ENCODE data around the gene DCXR. TPM values are rescaled to one million over a fixed set of nuclear protein-coding genes. Genes with fewer than 3 reads are reported as not detected.

Gene DCXR
- total and polyA plus RNA-seq, 2 of the 13 experiments (the other 11 are each of a cell fraction or from before 2014, with no cell fraction given), result 287 to 311 TPM

DNA sequence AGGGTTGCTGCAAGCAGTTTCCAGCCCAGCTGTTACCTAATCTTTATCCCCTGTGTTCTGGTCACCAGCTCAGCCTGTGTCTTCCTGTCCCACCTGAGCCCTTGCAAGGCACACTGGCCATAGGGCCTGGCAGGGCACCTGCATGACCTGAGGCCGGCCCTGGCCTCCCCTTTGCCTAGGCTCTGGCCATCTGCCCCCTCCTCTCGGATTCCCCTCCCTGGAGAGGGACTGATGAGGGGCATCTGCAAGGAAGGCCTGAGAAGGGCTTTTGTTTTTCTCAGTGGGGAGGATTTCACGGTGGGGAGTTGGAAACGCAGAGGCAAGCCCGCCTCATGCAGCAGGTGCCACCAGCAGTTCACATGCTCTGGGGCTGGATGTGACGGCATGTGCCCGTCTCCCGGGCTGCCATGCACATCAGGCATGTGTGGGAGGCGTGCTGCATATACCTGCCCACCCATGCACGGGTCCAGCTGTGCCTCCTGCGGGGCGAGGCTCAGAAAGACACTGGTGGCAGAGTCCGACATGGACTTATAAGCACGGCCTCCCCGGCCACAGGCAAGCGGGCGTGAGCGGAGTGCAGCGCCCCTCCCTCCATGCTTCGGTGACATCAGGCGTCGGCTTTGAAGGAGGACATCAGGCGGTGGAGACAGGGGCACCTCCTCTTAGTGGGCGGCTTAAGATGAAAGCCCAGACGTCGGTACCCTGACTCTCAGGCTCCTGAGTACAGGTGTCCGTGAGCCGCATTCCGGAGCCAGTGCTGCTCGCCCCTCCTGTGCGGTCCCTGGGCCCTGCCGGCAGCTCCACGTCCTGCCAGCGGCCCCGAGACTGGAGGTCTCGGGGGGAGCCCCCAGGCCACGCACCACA, 43.5 kb downstream of the DCXR start (continued):
- TF ChIP-seq, protein P1, sequence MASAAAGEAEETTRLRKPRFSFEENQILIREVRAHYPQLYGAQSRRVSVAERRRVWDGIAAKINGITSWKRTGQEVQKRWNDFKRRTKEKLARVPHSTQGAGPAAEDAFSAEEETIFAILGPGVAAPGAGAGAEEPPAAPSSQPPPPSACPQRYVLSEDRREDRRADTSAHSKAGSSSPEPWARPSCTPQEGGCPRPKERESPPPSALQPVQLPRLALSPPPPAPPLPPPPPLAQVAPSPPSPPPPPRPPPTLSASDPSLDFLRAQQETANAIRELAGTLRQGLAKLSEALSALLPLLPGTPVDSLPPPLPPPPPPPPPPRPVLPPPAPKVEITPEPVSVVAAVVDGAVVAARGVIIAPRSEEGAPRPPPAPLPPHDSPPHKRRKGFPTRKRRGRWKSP (CRISPR knock-in tag; IDR thresholded peaks at IDR 0.05), result 0 out of 2 replicates have a peak, but pooled peaks have one; percentile 9
- TF ChIP-seq, protein P2, sequence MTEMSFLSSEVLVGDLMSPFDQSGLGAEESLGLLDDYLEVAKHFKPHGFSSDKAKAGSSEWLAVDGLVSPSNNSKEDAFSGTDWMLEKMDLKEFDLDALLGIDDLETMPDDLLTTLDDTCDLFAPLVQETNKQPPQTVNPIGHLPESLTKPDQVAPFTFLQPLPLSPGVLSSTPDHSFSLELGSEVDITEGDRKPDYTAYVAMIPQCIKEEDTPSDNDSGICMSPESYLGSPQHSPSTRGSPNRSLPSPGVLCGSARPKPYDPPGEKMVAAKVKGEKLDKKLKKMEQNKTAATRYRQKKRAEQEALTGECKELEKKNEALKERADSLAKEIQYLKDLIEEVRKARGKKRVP (CRISPR knock-in tag; IDR thresholded peaks at IDR 0.05), result peak in 1 of 2 experiments; percentile 46; a peak in 1 of 4 replicates
- TF ChIP-seq ARNT2 (CRISPR knock-in tag; IDR thresholded peaks at IDR 0.05; ENCODE audit: low read depth), result peak; percentile 47; the same call in 1 of the 2 replicates
- TF ChIP-seq, protein P3, sequence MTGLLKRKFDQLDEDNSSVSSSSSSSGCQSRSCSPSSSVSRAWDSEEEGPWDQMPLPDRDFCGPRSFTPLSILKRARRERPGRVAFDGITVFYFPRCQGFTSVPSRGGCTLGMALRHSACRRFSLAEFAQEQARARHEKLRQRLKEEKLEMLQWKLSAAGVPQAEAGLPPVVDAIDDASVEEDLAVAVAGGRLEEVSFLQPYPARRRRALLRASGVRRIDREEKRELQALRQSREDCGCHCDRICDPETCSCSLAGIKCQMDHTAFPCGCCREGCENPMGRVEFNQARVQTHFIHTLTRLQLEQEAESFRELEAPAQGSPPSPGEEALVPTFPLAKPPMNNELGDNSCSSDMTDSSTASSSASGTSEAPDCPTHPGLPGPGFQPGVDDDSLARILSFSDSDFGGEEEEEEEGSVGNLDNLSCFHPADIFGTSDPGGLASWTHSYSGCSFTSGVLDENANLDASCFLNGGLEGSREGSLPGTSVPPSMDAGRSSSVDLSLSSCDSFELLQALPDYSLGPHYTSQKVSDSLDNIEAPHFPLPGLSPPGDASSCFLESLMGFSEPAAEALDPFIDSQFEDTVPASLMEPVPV (CRISPR knock-in tag; IDR thresholded peaks at IDR 0.05), result peak; percentile 69
- peak; percentile 17; the same call in 1 of the 2 replicates for TF ChIP-seq ZNF343 (CRISPR knock-in tag; IDR thresholded peaks at IDR 0.05)
- no peak for TF ChIP-seq SETDB1 (CRISPR knock-in tag; IDR thresholded peaks at IDR 0.05; ENCODE audit: borderline replicate concordance)
- TF ChIP-seq NRL (CRISPR knock-in tag; IDR thresholded peaks at IDR 0.05; ENCODE audit: borderline replicate concordance), result no peak; the same call in 1 of the 2 replicates
- peak; percentile 92; the same call in 1 of the 2 replicates for TF ChIP-seq ZNF550 (CRISPR knock-in tag; IDR thresholded peaks at IDR 0.05; ENCODE audit: borderline replicate concordance)
- TF ChIP-seq, protein P4, sequence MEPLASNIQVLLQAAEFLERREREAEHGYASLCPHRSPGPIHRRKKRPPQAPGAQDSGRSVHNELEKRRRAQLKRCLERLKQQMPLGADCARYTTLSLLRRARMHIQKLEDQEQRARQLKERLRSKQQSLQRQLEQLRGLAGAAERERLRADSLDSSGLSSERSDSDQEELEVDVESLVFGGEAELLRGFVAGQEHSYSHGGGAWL (CRISPR knock-in tag; IDR thresholded peaks at IDR 0.05), result peak; percentile 71; the same call in 1 of the 2 replicates
- TF ChIP-seq TOPORS (CRISPR knock-in tag; IDR thresholded peaks at IDR 0.05), result peak; percentile 93; the same call in 1 of the 2 replicates
- TF ChIP-seq, protein P5, sequence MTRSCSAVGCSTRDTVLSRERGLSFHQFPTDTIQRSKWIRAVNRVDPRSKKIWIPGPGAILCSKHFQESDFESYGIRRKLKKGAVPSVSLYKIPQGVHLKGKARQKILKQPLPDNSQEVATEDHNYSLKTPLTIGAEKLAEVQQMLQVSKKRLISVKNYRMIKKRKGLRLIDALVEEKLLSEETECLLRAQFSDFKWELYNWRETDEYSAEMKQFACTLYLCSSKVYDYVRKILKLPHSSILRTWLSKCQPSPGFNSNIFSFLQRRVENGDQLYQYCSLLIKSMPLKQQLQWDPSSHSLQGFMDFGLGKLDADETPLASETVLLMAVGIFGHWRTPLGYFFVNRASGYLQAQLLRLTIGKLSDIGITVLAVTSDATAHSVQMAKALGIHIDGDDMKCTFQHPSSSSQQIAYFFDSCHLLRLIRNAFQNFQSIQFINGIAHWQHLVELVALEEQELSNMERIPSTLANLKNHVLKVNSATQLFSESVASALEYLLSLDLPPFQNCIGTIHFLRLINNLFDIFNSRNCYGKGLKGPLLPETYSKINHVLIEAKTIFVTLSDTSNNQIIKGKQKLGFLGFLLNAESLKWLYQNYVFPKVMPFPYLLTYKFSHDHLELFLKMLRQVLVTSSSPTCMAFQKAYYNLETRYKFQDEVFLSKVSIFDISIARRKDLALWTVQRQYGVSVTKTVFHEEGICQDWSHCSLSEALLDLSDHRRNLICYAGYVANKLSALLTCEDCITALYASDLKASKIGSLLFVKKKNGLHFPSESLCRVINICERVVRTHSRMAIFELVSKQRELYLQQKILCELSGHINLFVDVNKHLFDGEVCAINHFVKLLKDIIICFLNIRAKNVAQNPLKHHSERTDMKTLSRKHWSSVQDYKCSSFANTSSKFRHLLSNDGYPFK (CRISPR knock-in tag; IDR thresholded peaks at IDR 0.05; ENCODE audit: borderline replicate concordance), result no peak; the same call in none of the 2 replicates
- TF ChIP-seq ZSCAN29 (CRISPR knock-in tag; conservative IDR thresholded peaks at IDR 0.05), result no peak
- TF ChIP-seq, protein P6, sequence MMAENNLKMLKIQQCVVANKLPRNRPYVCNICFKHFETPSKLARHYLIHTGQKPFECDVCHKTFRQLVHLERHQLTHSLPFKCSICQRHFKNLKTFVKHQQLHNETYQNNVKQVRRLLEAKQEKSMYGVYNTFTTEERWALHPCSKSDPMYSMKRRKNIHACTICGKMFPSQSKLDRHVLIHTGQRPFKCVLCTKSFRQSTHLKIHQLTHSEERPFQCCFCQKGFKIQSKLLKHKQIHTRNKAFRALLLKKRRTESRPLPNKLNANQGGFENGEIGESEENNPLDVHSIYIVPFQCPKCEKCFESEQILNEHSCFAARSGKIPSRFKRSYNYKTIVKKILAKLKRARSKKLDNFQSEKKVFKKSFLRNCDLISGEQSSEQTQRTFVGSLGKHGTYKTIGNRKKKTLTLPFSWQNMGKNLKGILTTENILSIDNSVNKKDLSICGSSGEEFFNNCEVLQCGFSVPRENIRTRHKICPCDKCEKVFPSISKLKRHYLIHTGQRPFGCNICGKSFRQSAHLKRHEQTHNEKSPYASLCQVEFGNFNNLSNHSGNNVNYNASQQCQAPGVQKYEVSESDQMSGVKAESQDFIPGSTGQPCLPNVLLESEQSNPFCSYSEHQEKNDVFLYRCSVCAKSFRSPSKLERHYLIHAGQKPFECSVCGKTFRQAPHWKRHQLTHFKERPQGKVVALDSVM (CRISPR knock-in tag; IDR thresholded peaks at IDR 0.05), result peak; percentile 79; the same call in 1 of the 2 replicates
- peak; percentile 46; the same call in 1 of the 2 replicates for TF ChIP-seq HOXA3 (CRISPR knock-in tag; IDR thresholded peaks at IDR 0.05)
- peak; percentile 21; the same call in 1 of the 2 replicates for TF ChIP-seq ZNF614 (CRISPR knock-in tag; IDR thresholded peaks at IDR 0.05; ENCODE audit: borderline replicate concordance)
